Naive thymus-derived CD4-positive, alpha-beta T cell (primary cell): Measurements from ENCODE around the gene JDP2. TPM values are rescaled to one million over a fixed set of nuclear protein-coding genes. Genes with fewer than 3 reads are reported as not detected.

Experiments
- ATAC-seq: fragments of 150-1000 bp; cut with Tn5 transposase; 2 replicates; pipeline ENCODE4 v1.10.0; 2021; ENCODE audit warnings: mild to moderate bottlenecking, moderate library complexity
- CTCF ChIA-PET: fragments of 350-600 bp; sonication (Branson Sonifier 250); formaldehyde crosslinking; loops from one replicate; lab custom pipeline; 2021; ENCODE audit warnings: antibody characterized with exemption; lab: Charles Lee
- POLR2A ChIA-PET: fragments of 350-600 bp; sonication (Branson Sonifier 250); formaldehyde crosslinking; loops from one replicate; lab custom pipeline; 2021; ENCODE audit warnings: antibody characterized with exemption, inconsistent platforms; lab: Charles Lee
- DNase-seq, 9 donors: peaks; one replicate each; pipeline versions ENCODE4 v3.0.0 to v3.0.0-alpha.2; 2020 to 2022; ENCODE audit warnings: mixed read lengths in 1 of 9
- H3K27ac ChIP-seq: one replicate; pipeline ENCODE4 v1.7.0; 2013; ENCODE audit warnings: mild to moderate bottlenecking, low read depth, low read length, moderate library complexity
- H3K27me3 ChIP-seq, 2 donors: one replicate each; pipeline ENCODE4 v1.7.0; 2013; ENCODE audit warnings: low read length in 2 of 2, mild to moderate bottlenecking in 2 of 2, moderate library complexity in 2 of 2; ENCODE audit not compliant: control insufficient read depth in 2 of 2, insufficient read depth in 2 of 2
- H3K36me3 ChIP-seq, 3 experiments: 1 replicate in 2 of 3; 2 replicates in 1 of 3; pipeline ENCODE4 v1.7.0; 2013; ENCODE audit warnings: low read length in 3 of 3, mild to moderate bottlenecking in 3 of 3, moderate library complexity in 1 of 3; ENCODE audit not compliant: insufficient read depth in 3 of 3, control insufficient read depth in 2 of 3
- H3K4me1 ChIP-seq, 2 donors: one replicate each; pipeline ENCODE4 v1.7.0; 2013; ENCODE audit warnings: low read length in 2 of 2, mild to moderate bottlenecking in 2 of 2, moderate library complexity in 1 of 2; ENCODE audit not compliant: control insufficient read depth in 2 of 2, insufficient read depth in 2 of 2
- H3K4me3 ChIP-seq: 2 replicates; pipeline ENCODE4 v1.7.0; 2013; ENCODE audit warnings: mild to moderate bottlenecking, low read length
- H3K9me3 ChIP-seq, 3 experiments: 1 replicate in 2 of 3; 2 replicates in 1 of 3; pipeline ENCODE4 v1.7.0; 2013; ENCODE audit warnings: low read length in 3 of 3; ENCODE audit not compliant: control insufficient read depth in 2 of 3
- H3K27ac Mint-ChIP-seq, 9 donors: one replicate each; pipeline ENCODE4 v1.8.0; 2020 to 2022; ENCODE audit warnings: mixed read lengths in 9 of 9, mild to moderate bottlenecking in 8 of 9, moderate library complexity in 5 of 9, inconsistent platforms in 2 of 9
- H3K27me3 Mint-ChIP-seq, 5 donors: one replicate each; pipeline ENCODE4 v1.8.0; 2021 to 2022; ENCODE audit warnings: mixed read lengths in 5 of 5, mild to moderate bottlenecking in 1 of 5
- H3K36me3 Mint-ChIP-seq, 5 donors: one replicate each; pipeline ENCODE4 v1.8.0; 2020 to 2022; ENCODE audit warnings: mixed read lengths in 5 of 5, mild to moderate bottlenecking in 3 of 5, inconsistent platforms in 1 of 5
- H3K4me1 Mint-ChIP-seq, 7 donors: one replicate each; pipeline ENCODE4 v1.8.0; 2020 to 2022; ENCODE audit warnings: mixed read lengths in 7 of 7, mild to moderate bottlenecking in 3 of 7, inconsistent platforms in 1 of 7
- H3K4me3 Mint-ChIP-seq, 10 donors: one replicate each; pipeline ENCODE4 v1.8.0; 2020 to 2022; ENCODE audit warnings: mild to moderate bottlenecking in 10 of 10, mixed read lengths in 10 of 10, moderate library complexity in 6 of 10, inconsistent platforms in 2 of 10
- H3K9me3 Mint-ChIP-seq, 11 donors: one replicate each; pipeline ENCODE4 v1.8.0; 2020 to 2022; ENCODE audit warnings: mixed read lengths in 11 of 11, mild to moderate bottlenecking in 4 of 11, inconsistent platforms in 1 of 11, moderate library complexity in 1 of 11
- intact Hi-C, 2 donors: fragments of 100-400 bp; cut with micrococcal nuclease; formaldehyde crosslinking; loops; one replicate each; pipeline ENCODE4 v1.15.1; 2023
- polyA plus RNA-seq, 2 donors: library from polyadenylated mRNA; unstranded; fragments of 300-500 nt; fragmentation: Illumina TruSeq; gene quantifications; one replicate each; pipeline ENCODE4 v1.2.3, GENCODE V29; 2021
- total RNA-seq, 6 experiments: library from RNA in 5 of 6; stranded (reverse) in 5 of 6; gene quantifications; 1 replicate in 5 of 6; 2 replicates in 1 of 6; pipeline ENCODE4 v1.2.3 and lab custom pipeline; 2021 to 2026

Gene JDP2
- total and polyA plus RNA-seq, 7 experiments from 2014 or later = 0.86 to 29.0 (median 1.5) TPM; not detected in 2

- peaks cover 0 to 16% (median 10%) of the 10 kb centered on the region in 5 donors for H3K36me3 Mint-ChIP-seq
- peaks cover 10 to 59% (median 19%) of the 10 kb centered on the region in 5 donors for H3K27me3 Mint-ChIP-seq
- H3K4me1 Mint-ChIP-seq = no peaks in the 10 kb centered on the region
- Histone ChIP-seq H3K27ac (no peak overlapping the region), H3K4me3 (no peak overlapping the region), H3K4me1 (no peaks in the 10 kb centered on the region), H3K36me3 (no peaks in the 10 kb centered on the region), H3K9me3 (no peaks in the 10 kb centered on the region), H3K27me3 (no peaks in the 10 kb centered on the region)
- H3K9me3 Mint-ChIP-seq = peaks cover 0 to 13% (median 9%) of the 10 kb centered on the region in 11 donors
- H3K27ac Mint-ChIP-seq = no peak overlapping the region
- ChIA-PET POLR2A (no interaction called here), CTCF (interaction anchor here (0.5 to 0.6 kb wide), 2 partner anchors 78 to 252 kb away, joined by 4 to 5 read pairs; no protein-coding TSS in a partner anchor)
- intact Hi-C loops = no loop called here
- DNase-seq (no peak), ATAC-seq (peak; percentile 77)
- H3K4me3 Mint-ChIP-seq = no peak overlapping the region
Measured at GRCh38 chr14:75383721-75384120, 44.1 kb upstream of the JDP2 start.

GRCh38 chr14:75389679-75390078, 38.1 kb upstream of the JDP2 start:
- CTCF ChIA-PET = no interaction called here
- Mint-ChIP-seq H3K4me3 (no peak overlapping the region), H3K36me3 (peaks cover 0 to 4% (median 3%) of the 10 kb centered on the region in 5 donors), H3K27me3 (peaks cover 2 to 52% (median 5%) of the 10 kb centered on the region in 5 donors), H3K4me1 (no peaks in the 10 kb centered on the region), H3K9me3 (peaks cover 0 to 5% (median 3%) of the 10 kb centered on the region in 11 donors), H3K27ac (no peak overlapping the region)
- Histone ChIP-seq H3K4me1 (no peaks in the 10 kb centered on the region), H3K27ac (no peak overlapping the region), H3K36me3 (no peaks in the 10 kb centered on the region), H3K9me3 (no peaks in the 10 kb centered on the region), H3K27me3 (no peaks in the 10 kb centered on the region), H3K4me3 (no peak overlapping the region)
- intact Hi-C loops = no loop called here
- DNase-seq (no peak), ATAC-seq (no peak)
- POLR2A ChIA-PET = no interaction called here

- no peak for ATAC-seq
- Mint-ChIP-seq H3K9me3 (peaks cover 0 to under 1% (median 0%) of the 10 kb centered on the region in 11 donors), H3K4me1 (no peaks in the 10 kb centered on the region), H3K27me3 (peaks cover 0 to 47% (median 0%) of the 10 kb centered on the region in 5 donors), H3K27ac (no peak overlapping the region), H3K36me3 (no peaks in the 10 kb centered on the region), H3K4me3 (no peak overlapping the region)
- no peak overlapping the region for H3K27ac ChIP-seq
- CTCF ChIA-PET = no interaction called here
- H3K4me1 ChIP-seq = no peaks in the 10 kb centered on the region
- POLR2A ChIA-PET = no interaction called here
- H3K36me3 ChIP-seq = no peaks in the 10 kb centered on the region
- H3K27me3 ChIP-seq = no peaks in the 10 kb centered on the region
- no peak overlapping the region for H3K4me3 ChIP-seq
- no peak for DNase-seq
- no peaks in the 10 kb centered on the region for H3K9me3 ChIP-seq
- intact Hi-C loops = no loop called here
Measured at GRCh38 chr14:75390183-75390582, 37.6 kb upstream of the JDP2 start.

- intact Hi-C loops = no loop called here
- no peak for ATAC-seq
- H3K4me1 ChIP-seq = no peaks in the 10 kb centered on the region
- no peaks in the 10 kb centered on the region for H3K36me3 Mint-ChIP-seq
- no peaks in the 10 kb centered on the region for H3K36me3 ChIP-seq
- no peak for DNase-seq
- H3K27ac Mint-ChIP-seq = no peak overlapping the region
- H3K9me3 Mint-ChIP-seq = no peaks in the 10 kb centered on the region
- H3K4me3 ChIP-seq = no peak overlapping the region
- no peak overlapping the region for H3K4me3 Mint-ChIP-seq
- no peaks in the 10 kb centered on the region for H3K27me3 ChIP-seq
- no peak overlapping the region for H3K27ac ChIP-seq
- H3K4me1 Mint-ChIP-seq = peaks cover 0 to 3% (median 0%) of the 10 kb centered on the region in 7 donors
- H3K9me3 ChIP-seq = no peaks in the 10 kb centered on the region
- ChIA-PET CTCF (no interaction called here), POLR2A (no interaction called here)
- H3K27me3 Mint-ChIP-seq = peaks cover 0 to 45% (median 0%) of the 10 kb centered on the region in 5 donors
Measured at GRCh38 chr14:75391953-75392352, 35.9 kb upstream of the JDP2 start.

- Histone ChIP-seq H3K27me3 (no peaks in the 10 kb centered on the region), H3K9me3 (no peaks in the 10 kb centered on the region), H3K36me3 (no peaks in the 10 kb centered on the region), H3K4me3 (no peak overlapping the region), H3K27ac (no peak overlapping the region), H3K4me1 (no peaks in the 10 kb centered on the region)
- ChIA-PET CTCF (no interaction called here), POLR2A (no interaction called here)
- DNase-seq = no peak
- no peaks in the 10 kb centered on the region for H3K36me3 Mint-ChIP-seq
- intact Hi-C loops = no loop called here
- peaks cover 0 to 3% (median 0%) of the 10 kb centered on the region in 7 donors for H3K4me1 Mint-ChIP-seq
- H3K27ac Mint-ChIP-seq = no peak overlapping the region
- no peak for ATAC-seq
- peaks cover 0 to 35% (median 0%) of the 10 kb centered on the region in 5 donors for H3K27me3 Mint-ChIP-seq
- H3K9me3 Mint-ChIP-seq = no peaks in the 10 kb centered on the region
- H3K4me3 Mint-ChIP-seq = no peak overlapping the region
Measured at GRCh38 chr14:75392686-75393641, 34.9 kb upstream of the JDP2 start.

- no peak overlapping the region for H3K27ac ChIP-seq
- H3K4me3 ChIP-seq = no peak overlapping the region
- H3K4me1 ChIP-seq = no peaks in the 10 kb centered on the region
- CTCF ChIA-PET = no interaction called here
- Mint-ChIP-seq H3K27ac (no peak overlapping the region), H3K4me1 (peaks cover 0 to 3% (median 0%) of the 10 kb centered on the region in 7 donors), H3K36me3 (peaks cover 0 to 3% (median 0%) of the 10 kb centered on the region in 5 donors), H3K9me3 (peaks cover 0 to 4% (median 0%) of the 10 kb centered on the region in 11 donors), H3K27me3 (peaks cover 0 to 28% (median 0%) of the 10 kb centered on the region in 5 donors), H3K4me3 (no peak overlapping the region)
- H3K27me3 ChIP-seq = no peaks in the 10 kb centered on the region
- H3K36me3 ChIP-seq = no peaks in the 10 kb centered on the region
- ATAC-seq = no peak
- no peak for DNase-seq
- intact Hi-C loops = no loop called here
- H3K9me3 ChIP-seq = peaks cover 0 to 4% (median 0%) of the 10 kb centered on the region in 3 experiments
- POLR2A ChIA-PET = no interaction called here
Measured at GRCh38 chr14:75393794-75394193, 34.0 kb upstream of the JDP2 start.
